ENCODE measurements around the gene KLKB1.
A peak's percentile ranks its signal among the peaks of the same experiment; 100 is the strongest.
"Not testable (repeated sequence)": the region's sequence is repeated elsewhere in the genome, so short reads cannot be mapped to it uniquely, and the experiment has no call there.

Gene KLKB1

GRCh38 chr4:186227744-186228513 lies 622 bp downstream of the KLKB1 start:
- DNase-seq: no peak

GRCh38 chr4:186228514-186228894 lies 1.2 kb downstream of the KLKB1 start:
- no peak for DNase-seq

GRCh38 chr4:186234367-186234766 lies 7.1 kb downstream of the KLKB1 start:
- DNase-seq: no peak

DNA sequence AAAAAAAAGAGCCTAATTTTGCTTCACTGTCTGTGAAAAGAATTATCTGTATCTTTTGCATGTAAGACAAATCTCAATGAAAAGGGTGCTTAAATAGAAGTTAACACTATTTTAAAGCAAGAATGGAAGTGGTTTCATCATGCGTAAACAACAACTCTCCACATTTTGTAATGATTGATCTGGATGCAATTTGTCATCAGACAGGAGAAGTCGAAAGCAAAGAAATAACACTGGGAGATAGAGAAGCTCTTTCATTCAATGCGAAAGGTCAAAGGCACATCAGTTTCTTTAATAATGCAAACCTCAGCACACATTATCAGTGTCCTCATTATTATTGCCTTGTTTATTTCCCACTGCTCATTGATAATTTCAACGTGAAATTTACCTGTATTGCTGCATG lies 8.8 kb downstream of the KLKB1 start:
- no peak for DNase-seq

GRCh38 chr4:186240452-186240847 lies 13.1 kb downstream of the KLKB1 start:
- DNase-seq: no peak

- DNase-seq: no peak
Measured at GRCh38 chr4:186240848-186241491, 13.7 kb downstream of the KLKB1 start.

DNA sequence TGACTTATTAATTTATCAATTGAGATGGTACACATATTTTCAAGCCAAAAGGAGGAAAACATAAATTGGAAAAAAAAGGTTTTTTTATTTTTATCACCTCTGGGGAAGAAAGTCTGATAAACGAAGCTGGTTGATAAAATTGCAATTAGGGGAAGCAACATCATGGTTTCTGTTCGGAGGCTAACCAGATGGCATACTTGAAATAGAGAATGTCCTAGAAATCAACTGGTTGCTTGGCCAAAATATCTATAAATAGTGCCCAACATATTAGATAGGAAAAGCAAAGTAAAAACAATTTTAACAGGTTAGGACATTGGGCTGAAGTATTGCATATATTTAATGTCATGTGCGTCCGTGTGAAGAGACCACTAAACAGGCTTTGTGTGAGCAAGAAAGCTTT lies 14.3 kb downstream of the KLKB1 start:
- DNase-seq: no peak

- not testable (repeated sequence) for DNase-seq
Measured at GRCh38 chr4:186242031-186242430, 14.7 kb downstream of the KLKB1 start.

GRCh38 chr4:186243331-186243730 lies 16.0 kb downstream of the KLKB1 start:
- no peak for DNase-seq

- no peak for DNase-seq
Measured at GRCh38 chr4:186244835-186245234, 17.5 kb downstream of the KLKB1 start.

DNA sequence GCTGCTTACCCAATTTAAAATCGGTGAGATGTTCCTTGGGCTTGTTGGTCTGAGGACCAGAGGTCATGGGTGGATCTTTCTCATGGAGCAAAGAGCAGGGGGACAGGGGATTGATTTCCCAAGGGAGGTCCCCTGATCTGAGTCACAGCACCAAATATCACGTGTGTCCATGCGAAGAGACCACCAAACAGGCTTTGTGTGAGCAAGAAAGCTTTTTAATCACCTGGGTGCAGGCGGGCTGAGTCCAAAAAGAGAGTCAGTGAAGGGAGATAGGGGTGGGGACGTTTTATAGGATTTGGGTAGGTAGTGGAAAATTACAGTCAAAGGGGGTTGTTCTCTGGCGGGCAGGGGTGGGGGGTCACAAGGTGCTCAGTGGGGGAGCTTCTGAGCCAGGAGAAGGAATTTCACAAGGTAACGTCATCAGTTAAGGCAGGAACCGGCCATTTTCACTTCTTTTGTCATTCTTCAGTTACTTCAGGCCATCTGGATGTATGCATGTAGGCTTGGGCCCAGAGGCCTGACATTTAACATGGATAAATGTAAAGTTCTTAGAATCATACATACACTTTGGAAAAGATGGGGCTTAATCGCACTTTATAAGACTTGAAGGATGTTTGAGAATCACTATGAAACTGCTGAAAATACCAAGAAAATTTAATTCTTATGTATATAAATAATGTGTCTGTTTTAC lies 19.9 kb downstream of the KLKB1 start:
- not testable (repeated sequence) for DNase-seq

GRCh38 chr4:186248643-186249042 lies 21.3 kb downstream of the KLKB1 start:
- DNase-seq: no peak

DNA sequence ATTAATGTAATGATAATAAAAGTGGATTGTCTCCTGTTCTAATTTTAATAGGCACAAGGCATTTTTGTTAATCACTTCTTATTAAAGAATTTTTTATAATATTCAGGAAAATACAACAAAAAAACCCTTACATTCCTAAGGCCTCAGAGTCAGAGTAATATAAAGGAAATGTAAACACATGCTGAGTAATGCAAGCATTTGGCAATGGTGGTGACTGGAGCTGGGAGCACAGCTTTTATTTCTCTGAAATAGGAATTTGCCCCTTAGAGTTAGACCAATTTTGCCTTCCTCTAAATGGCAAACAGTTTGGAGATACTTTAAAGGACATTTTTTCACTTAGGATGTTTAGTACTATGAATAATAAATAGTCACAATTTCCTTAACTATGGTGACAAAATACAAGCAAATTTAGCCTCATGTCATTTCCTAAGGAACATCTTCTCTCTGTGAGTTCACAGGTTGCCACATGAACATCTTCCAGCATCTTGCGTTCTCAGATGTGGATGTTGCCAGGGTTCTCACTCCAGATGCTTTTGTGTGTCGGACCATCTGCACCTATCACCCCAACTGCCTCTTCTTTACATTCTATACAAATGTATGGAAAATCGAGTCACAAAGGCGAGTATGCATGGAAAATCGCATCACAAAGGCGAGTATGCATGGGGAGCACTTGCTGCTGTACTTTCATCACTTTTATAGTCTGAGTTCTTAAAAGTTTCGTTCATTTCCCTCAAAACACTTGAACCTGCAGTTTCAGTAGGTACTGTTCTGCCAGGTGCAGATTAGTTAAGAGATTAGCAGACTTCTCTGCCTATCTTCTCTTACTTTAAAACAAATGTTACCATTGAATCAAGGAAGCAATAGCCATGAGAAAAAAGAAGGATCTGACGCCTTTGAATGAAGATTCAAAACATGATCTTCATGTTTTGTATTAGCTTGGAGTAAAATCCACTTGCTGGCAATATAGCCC lies 22.8 kb downstream of the KLKB1 start:
- peak; percentile 53 for DNase-seq

DNA sequence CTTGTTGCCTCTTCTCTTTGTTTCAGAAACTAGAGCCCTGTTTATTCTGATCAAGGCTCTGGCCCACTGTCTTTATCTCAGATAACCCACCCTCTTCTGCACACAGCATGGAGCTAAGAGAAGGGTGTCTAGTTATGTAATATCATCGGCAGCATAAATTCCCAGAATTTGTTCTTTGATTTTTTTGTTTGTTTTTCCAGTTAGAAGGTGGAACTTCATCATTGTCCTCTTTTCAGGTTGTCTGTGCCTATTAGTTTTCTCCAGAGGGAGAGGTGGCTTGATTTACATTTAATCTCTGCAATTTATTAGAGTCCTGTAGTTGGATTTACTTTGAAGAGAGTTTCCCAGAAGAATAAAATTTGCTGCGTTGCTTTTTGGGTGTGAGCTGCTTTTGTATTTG lies 23.5 kb downstream of the KLKB1 start:
- DNase-seq: no peak

- DNase-seq: no peak
Measured at GRCh38 chr4:186255122-186255521, 27.8 kb downstream of the KLKB1 start.

GRCh38 chr4:186258216-186258811 lies 31.0 kb downstream of the KLKB1 start:
- DNase-seq: no peak

DNA sequence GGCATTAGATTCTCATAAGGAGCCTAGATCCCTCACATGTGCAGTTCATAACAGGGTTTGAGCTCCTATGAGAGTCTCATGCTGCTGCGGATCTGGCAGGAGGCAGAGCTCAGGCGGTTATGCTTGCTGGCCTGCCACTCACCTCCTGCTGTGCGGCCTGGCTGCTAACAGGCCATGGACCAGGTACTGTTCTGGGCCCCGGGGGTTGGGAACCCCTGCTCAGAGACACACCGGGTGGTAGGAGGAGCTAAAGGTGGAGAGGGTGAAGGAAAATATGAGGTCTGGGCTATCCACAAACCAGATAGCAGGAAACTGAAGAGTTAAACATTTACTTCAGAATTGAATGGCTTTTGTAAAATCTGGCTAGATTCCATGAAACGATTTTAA lies 32.8 kb downstream of the KLKB1 start:
- no peak for DNase-seq

- peak; percentile 8 for DNase-seq
Measured at GRCh38 chr4:186260504-186261448, 33.5 kb downstream of the KLKB1 start.

DNA sequence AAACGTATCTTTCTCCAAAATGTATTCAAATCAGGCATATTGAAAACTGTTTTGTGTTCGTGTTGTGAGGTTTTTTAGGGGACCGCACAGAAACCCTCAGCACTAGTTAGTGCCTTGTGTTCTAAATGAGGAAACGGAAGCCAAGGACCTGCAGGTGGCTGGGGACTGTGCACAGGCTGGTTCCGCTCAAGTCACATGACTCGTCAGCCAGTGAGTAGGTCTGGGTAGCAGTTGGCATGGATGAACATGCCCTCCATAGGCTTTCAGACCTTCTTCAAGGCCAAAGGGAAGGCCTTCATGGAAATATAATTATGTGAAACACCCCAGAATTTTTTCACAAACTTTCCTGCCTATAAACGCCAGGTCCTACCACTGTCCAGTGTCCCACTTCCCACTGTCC lies 37.4 kb downstream of the KLKB1 start:
- no peak for DNase-seq

- not testable (repeated sequence) for DNase-seq
Measured at GRCh38 chr4:186265250-186265649, 37.9 kb downstream of the KLKB1 start.

Measured in fibroblast of skin of right biceps (primary cell).